GM21576 (cell line): Measurements from ENCODE around the gene LMNTD1.

Experiments used
- ATAC-seq: cut with Tn5 transposase; IDR thresholded peaks from one replicate; pipeline ENCODE4 v1.9.1; 2021; ENCODE audit warnings: mild to moderate bottlenecking, moderate library complexity; ENCODE audit not compliant: unreplicated experiment

LMNTD1 gene

GRCh38 chr12:25556153-25556552 is 3.1 kb upstream of the LMNTD1 start:
- ATAC-seq = no peak

DNA sequence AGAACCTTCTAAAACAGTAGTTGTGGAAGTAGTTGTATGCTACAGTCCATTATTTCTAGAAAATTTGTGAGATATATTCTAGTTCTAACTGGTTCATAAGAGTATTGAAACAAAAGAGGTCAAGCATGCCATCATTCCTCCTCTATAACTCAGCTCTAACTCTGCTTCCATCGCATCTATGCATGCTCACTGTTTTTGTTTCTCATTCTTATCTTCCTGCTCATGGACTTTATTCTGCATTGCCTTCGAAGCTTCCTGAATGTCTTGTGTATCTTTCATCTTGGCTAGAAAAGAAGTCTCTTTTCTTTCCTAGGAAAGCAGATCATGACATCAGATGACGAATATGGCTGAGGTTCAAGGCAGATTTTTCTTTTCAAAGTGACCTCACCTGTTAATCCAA is 402 bp downstream of the LMNTD1 start:
- ATAC-seq = no peak

DNA sequence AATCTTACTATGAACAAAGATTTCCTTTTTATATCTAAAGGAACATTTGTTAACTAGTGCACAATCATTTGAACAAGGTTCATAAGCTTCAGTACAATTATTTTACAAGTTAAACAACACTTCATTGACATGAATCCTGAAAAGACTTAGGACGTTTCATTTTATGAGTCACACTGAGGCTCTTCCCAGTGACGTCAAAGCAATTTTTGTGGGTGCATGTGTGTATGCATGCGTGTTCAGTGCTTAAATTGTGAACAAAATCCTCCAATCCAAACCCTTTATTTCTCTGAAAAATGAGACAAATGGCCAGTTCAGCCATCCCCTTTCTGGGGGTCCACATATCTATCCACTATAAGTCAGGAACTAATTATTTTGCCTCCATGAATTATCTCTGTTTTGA is 2.9 kb downstream of the LMNTD1 start:
- no peak for ATAC-seq

- ATAC-seq = no peak
Measured at GRCh38 chr12:25549120-25549519, 4.0 kb downstream of the LMNTD1 start.

DNA sequence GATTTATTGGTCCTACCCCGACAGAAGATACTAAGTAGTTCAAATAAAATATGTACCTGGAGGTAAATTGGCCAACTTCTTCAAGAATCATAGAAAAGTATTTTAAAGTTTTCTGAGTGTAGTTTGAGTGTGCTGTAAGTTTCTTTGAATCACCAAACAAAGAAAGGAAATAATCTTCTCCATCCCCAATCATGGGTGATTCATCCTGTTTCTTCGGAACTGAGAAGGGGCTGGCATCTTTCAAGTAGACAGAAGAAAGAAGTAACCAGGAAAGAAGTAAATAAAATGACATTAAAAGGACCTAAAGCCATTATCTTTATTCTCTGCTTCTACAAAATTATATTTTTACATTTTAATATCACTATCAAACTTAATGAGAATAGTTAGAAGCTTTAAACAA is 6.8 kb downstream of the LMNTD1 start:
- no peak for ATAC-seq

DNA sequence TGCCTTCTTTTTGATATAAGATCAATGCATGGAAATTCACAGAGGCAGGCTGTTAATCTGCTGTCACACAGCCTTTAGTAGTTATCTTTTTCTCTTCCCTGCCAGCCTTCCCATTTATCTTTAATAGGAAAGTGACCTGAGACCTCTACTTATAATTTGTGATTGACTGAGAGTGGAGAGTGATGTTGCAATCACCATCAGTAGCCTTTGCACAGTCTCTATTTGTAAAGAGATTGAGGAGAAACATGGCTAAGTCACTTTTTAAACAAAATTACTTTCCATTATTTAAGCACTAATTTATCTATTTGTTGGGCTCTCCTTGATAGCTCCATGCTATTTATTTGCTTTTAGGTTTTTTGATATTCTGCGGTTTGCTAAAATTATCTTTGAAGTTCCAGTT is 19.9 kb downstream of the LMNTD1 start:
- no peak for ATAC-seq

DNA sequence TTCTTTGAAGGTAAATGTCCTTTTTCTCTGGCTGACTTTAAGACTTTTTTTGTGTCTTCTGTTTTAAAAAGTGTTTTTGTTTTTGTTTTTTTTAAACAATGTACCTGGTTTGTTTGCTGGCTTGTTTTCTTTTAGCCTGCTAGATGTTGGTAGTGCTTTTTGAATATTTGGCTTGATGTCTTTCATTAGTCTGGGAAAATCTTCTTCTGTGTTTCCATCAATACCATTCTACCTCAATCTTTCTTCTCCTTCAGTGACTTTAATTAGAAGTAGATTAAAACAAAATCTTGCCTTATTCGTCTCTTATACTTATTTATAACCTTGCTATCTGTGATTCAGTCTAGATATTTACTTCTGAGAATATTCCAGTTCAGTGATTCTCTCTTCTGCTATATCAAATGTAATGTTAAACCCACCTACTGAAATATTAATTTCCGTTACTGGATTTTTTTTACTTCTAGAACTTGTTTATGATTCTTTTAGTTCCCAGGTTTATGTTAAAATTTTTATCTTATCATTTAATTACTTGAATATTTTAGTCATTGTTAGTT is 21.5 kb downstream of the LMNTD1 start:
- ATAC-seq = no peak

- ATAC-seq = no peak
Measured at GRCh38 chr12:25529738-25530137, 23.3 kb downstream of the LMNTD1 start.

- ATAC-seq = no peak
Measured at GRCh38 chr12:25526778-25527177, 26.3 kb downstream of the LMNTD1 start.

DNA sequence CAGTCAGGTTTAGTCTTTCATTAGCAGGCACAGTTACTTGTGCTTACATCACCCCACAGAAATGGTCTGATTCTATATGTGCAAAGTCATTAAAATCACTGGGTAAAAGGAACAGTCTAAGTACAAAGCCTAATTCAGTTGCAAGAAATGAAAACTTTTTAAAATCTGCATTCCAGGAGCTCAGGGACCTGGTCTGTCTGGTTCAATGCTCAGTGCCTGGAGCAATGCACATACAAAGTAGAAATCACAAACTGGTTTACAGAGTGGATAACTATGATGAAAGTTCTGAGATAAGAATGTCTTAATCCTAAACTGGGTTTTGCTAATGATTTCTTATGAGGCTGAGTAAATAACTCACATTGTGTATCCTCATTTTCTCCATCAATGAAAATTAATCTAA is 28.7 kb downstream of the LMNTD1 start:
- no peak for ATAC-seq

DNA sequence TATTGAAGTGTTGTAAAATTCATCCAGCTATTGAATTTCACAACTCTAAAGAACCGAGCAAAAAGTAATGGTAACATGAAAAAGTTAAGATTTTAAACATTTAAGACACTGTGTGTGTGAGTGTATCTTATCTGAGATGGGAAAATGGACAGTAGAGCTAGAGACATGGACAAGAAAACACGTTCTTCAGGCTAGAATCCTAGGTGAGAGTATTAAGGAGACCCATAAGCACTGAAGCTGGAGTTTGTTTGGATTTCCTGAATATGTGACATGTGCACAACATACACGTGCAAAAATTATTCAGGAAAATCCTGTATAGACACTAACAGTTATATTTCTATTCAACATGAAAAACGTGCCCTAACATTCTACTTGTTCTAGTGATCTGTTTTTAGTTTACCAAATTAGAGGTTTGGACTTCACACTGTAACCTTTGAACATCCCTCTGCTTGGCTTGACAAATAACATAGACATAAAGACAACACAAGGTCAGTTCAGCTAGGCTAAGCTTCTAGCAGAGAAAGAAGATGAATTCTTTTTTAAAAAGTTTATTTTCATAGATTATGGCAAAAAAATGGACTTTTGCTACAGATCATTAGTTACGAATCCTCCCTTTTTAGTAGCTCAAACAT is 31.3 kb downstream of the LMNTD1 start:
- no peak for ATAC-seq

- no peak for ATAC-seq
Measured at GRCh38 chr12:25518512-25518911, 34.6 kb downstream of the LMNTD1 start.

DNA sequence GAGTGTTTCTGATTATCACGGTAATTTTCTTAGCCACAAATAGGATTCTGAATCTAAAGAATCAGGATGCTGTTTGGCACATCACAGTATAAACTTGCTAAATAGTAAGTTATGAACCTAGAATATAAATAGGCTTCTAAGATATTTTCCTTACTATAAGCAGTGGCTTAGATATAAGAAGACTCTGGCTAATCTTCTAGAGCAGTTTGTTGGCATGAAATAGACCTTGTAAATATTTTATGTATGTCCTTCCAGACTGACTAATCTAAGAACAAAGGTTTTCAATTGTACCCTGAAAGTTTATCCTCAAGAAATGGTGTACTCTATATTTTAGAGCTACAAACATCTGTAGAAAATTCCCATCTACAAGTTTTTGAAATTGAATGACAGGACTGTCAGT is 48.3 kb downstream of the LMNTD1 start:
- no peak for ATAC-seq

- no peak for ATAC-seq
Measured at GRCh38 chr12:25503666-25504065, 49.4 kb downstream of the LMNTD1 start.

DNA sequence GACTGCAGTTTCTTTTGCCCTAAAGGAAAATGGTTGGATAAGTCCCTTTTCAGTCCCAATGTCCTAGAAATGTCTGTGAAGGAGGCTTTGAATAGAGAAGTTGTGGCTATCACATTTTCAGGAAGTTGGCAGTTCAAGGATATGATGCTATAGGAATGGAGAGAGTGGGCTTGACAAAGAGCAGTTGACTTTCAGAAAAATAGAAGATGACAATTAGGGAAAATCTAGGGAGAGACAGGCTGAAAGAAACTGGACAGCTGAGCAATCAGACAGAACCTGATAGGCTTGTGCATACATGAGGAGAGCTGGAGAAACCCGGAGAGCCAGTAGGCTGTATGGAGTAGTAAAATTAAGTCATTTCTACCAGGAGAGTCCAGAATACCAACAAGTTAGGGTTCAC is 50.5 kb downstream of the LMNTD1 start:
- no peak for ATAC-seq

DNA sequence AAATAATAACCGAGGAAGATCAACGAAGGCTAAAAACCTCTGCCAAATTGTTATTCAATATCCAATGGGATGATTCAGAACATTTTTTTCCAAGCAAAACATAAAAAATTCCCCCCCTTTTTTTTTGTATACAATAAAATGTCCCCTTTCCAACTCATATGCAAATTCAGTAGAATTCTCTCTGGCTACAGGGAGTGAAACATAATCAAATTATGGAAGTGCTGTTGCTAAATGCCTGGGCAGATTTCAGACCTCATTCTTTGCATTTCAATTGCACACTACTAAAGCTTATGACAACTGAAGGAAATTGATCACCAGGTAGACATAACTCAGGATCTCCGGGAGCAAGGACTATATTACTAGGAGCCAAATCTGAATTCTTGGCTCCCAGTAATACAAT is 51.0 kb downstream of the LMNTD1 start:
- ATAC-seq = no peak

GRCh38 chr12:25501549-25501948 is 51.5 kb downstream of the LMNTD1 start:
- no peak for ATAC-seq

- no peak for ATAC-seq
Measured at GRCh38 chr12:25500651-25501050, 52.4 kb downstream of the LMNTD1 start.

GRCh38 chr12:25497021-25497420 is 56.1 kb downstream of the LMNTD1 start:
- no peak for ATAC-seq

GRCh38 chr12:25496098-25496587 is 56.9 kb downstream of the LMNTD1 start:
- ATAC-seq = no peak

DNA sequence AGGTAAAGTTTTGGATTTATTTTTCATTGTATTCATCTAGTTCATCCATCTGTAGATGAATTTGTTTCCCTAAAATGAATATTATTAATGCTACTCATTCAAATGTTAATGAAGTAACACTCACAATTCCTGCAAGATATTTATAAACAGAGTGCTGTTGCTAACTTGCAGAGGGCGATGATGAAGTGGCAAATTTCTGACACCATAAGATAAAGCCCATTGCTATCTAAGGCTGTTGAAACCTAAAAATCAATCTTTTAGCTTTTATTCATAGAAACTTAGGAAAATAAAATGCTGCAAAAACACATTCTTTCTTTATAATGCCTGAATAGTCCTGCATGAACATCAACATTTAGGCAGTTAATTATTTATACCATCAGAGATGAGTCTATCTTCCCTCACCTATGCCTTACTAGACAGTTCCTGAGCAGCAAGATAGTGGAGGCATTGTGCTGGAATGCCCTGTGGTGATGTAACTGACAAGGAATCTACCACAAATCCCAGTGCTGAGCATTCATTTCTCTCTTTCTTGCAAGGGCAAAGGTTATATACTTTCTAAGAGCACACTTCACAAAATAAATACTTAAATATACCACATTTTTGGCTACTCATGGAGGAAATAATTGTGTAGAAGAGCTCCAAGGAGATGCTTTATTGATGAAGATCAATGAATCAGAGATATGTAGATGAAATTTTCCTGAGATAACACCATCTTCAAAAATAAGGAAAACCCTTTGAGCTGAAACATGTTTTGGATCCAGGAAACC is 57.6 kb downstream of the LMNTD1 start:
- ATAC-seq = no peak

- no peak for ATAC-seq
Measured at GRCh38 chr12:25494926-25495325, 58.2 kb downstream of the LMNTD1 start.
